ENCODE measurements around the gene THRSP.

GRCh38 chr11:78050964-78051831 is 12.5 kb upstream of the THRSP start:
- TF ChIP-seq CTCF (conservative IDR thresholded peaks at IDR 0.05; ENCODE audit: low read depth, low read length) (no peak), EZH2 (IDR thresholded peaks at IDR 0.05; ENCODE audit: low read length, unreplicated experiment) (no peak), EZH2phosphoT487 (IDR thresholded peaks at IDR 0.05; ENCODE audit: borderline replicate concordance, low read length) (no peak)
